Right ventricle myocardium inferior (tissue), 1 donor: ENCODE results near the gene PTCHD1. TPM values are rescaled to one million over a fixed set of nuclear protein-coding genes. Genes with fewer than 3 reads are reported as not detected.

Experiments
- ATAC-seq: fragments of 200-7000 bp; cut with Tn5 transposase; one replicate; pipeline ENCODE4 v1.9.1; 2020; ENCODE audit warnings: mild to moderate bottlenecking, moderate library complexity
- DNase-seq: peaks from one replicate; pipeline ENCODE4 v3.0.0; 2021; ENCODE audit errors: missing footprints
- intact Hi-C: fragments of 100-400 bp; cut with DNase I; formaldehyde crosslinking; loops from one replicate; pipeline ENCODE4 v1.11.0; 2022
- total RNA-seq: library from RNA; stranded (reverse); fragmentation: NEBNext Ultra II Directional; extraction: Animal tissue kit (Norgen Biotek cat#: 25700); gene quantifications from one replicate; pipeline ENCODE4 v1.2.1, GENCODE V29; 2021
- donor health status: DM: no; HTN: yes; CAD: no; lungs with severe emphysema.

The PTCHD1 gene
- total RNA-seq, 1 donor from 2014 or later: 0.05 TPM

DNA sequence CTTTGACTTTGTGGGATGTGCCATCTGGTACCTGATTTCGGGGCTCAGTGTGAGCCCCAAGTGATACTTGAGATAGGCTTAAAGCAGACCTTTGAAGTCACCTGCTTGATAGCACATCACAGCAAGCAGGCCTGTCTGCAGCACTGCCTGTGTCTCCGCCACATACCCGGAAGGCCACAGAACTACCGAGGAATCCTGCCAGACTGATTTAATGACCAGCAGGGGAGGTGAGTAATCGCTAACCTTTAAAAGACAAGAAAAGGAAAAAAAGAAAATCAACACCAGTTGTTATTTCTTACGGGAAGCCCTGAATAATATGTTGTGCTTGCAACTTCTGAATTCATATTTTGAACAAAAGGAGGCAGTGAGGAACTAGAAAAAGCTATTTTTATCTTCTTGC lies 6.8 kb downstream of the PTCHD1 start:
- DNase-seq (no peak), ATAC-seq (no peak)
- intact Hi-C loops: no loop called here

DNA sequence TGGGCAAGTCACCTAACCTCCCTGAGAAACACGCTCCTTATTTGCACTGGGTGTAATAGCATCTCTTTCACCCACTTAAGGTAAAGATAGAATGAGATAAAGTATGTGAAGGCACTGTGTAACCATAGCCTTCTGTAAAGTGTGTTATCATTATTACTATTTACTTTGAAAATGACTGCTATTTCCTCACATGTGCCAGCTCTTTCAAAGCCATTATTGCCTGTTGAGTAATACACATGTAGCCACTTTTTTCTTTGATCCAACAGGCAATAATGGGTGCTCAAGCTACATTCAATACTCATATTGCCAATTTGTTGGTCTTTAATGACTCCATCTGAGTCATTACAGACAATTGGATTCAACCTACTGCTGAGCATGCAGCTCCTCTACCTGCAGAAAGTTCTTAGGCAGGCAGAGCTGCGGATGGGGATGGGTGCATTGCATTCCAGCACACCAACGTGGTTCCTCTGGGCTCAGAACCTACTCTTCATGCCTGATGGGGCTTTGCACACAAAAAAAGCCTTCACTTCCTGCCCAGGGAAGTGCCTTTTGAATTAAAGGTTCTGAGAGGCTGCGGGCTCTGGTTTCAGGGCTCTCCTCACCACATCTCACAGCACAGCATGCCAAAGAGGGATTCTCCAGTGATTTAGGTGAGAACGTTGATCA lies 9.7 kb downstream of the PTCHD1 start:
- DNase-seq (no peak), ATAC-seq (no peak)
- intact Hi-C loops: no loop called here

DNA sequence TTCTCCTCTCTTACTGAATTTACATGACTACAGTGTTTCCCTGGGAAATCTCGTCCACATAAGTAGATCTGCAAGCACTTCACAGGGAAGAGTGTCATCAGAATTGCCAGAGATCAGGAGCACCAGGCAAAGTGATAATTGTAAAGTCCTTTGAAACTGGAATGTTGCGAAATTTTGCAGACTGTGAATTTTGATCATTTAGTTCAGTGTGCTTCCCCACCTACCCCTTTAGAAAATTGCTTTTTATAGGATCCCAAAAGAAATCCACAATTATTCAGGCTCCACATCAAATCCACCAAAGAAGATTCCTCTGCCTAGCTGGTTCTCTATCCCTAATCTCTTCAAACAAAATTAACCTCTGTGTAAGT lies 10.2 kb downstream of the PTCHD1 start:
- no peak for ATAC-seq
- intact Hi-C loops: no loop called here
- no peak for DNase-seq

DNA sequence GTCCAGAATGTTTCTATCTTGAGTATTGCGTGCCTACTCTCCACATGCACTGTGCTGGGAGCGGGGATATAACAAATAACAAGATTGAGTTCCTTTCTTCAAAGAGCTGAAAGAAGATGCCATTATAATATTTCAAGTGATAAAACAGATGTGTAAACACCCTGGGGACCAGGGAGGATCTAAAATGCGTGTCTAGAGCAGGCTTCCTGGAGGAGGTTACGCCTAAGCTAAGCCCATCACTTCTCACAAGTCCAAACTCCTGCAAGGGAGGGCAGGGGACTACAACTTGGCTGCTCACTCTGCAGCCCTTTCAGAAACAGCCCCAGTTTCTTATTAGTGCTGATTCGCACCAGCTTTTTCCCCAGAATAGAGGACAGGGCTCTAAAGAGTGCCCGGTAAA lies 21.5 kb downstream of the PTCHD1 start:
- ATAC-seq (no peak), DNase-seq (no peak)
- intact Hi-C loops: no loop called here

DNA sequence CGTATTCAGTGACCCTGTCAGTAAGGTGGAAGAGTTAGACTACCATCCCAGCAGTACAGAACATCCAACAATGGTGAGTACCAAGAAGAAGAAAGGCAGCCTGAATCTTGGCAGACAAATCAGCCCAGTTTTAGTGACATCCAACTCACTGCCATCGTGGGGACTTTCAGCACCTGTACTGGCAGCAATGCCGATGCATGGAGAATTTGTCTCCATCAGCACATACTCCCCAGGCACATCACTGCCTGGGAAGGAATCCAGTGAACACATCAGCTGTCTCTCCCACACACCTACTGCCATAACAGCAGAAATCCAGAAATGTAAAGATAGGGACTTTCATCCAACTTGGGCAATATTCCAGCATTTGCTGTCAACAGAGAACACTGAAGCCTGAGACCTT lies 29.8 kb downstream of the PTCHD1 start:
- no peak for DNase-seq
- intact Hi-C loops: no loop called here
- ATAC-seq: no peak

DNA sequence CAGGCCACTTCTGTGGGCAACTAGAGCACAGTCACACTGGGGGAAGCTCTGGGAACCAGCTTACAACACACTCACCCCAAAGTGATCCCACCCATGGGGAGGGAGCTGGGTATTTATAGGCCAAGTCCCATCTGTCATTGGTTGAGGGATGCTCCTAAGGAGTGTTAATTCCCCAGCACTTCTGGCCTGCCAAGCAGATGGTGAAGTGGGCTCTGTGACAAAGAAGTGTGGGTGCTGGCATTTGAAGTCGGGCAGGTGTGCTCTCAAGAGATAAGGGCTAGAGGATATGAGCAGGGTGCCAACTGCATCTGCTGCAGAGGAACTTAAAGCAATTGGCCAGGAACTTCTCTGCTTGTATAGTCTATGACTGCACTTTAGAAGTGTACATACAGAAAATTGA lies 30.9 kb downstream of the PTCHD1 start:
- intact Hi-C loops: no loop called here
- ATAC-seq (no peak), DNase-seq (no peak)

DNA sequence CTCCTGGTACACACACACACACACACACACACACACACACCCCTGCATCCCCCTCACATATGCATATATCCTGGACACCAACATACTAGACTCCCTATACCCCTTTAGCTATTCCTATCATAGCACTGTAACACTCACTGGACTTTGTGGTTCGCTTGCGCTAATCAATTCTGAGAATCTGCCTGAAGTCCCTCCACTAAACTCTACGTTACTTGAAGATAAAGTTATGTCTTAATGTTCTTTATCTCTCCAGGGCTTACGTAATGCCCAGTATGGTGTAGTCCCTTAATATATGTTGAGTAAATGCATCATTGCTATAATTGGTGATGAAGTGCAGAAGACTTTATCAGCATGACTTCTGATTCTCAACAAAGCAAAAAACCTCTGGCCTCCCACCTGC lies 32.3 kb downstream of the PTCHD1 start:
- intact Hi-C loops: no loop called here
- ATAC-seq (no peak), DNase-seq (no peak)

DNA sequence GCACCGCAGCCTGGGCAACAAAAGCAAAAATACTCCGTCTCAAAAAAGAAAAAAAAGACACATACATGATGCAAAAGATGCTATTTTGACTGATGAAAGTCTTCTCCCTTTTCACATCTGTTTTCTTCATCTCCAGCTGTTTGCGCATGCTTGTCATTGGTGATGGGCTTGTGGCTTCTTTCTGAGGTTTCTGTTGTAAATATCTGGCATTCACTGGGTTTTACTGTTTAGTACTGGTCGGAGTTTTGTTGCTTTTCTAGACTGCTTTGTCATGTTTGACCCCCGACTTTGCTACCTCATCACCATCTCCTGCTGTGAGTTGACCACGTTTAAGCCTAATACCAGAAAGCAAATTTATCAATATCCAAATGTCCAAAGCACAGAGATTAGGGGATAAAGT lies 34.4 kb downstream of the PTCHD1 start:
- DNase-seq: no peak
- no peak for ATAC-seq
- intact Hi-C loops: no loop called here

DNA sequence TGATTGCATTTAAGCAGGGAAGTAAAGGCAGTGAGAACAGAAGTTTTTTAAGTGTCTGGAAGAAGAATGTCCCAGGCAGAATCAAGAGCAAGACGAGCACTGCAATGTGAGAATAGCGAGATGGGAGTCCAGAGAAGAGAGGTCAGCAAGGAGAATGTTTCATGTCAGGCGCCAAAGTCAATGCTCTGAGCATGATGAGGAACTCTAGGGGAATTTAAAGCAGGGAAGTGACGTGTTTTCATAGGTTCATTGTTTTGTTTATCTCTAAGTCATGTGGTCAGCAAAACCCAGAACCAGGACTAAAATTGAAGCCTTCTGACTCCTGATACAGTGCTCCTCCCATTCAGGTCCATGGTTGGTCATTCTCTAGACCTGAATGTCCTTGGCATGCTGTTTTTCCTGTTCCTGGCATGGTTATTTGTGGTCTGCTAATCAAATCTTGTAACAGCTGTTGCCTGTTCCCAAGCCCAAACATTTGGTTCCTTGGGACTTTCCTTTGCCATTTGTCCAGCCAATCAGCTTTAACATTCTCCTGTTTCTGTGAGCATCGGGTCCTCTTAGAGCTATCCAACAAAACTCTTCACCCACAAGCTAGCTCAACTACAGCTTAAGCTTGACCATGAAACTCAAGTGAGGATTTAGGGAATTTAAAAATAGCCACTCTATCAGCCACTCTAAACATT lies 37.7 kb downstream of the PTCHD1 start:
- intact Hi-C loops: no loop called here
- DNase-seq (no peak), ATAC-seq (peak; percentile 91)

DNA sequence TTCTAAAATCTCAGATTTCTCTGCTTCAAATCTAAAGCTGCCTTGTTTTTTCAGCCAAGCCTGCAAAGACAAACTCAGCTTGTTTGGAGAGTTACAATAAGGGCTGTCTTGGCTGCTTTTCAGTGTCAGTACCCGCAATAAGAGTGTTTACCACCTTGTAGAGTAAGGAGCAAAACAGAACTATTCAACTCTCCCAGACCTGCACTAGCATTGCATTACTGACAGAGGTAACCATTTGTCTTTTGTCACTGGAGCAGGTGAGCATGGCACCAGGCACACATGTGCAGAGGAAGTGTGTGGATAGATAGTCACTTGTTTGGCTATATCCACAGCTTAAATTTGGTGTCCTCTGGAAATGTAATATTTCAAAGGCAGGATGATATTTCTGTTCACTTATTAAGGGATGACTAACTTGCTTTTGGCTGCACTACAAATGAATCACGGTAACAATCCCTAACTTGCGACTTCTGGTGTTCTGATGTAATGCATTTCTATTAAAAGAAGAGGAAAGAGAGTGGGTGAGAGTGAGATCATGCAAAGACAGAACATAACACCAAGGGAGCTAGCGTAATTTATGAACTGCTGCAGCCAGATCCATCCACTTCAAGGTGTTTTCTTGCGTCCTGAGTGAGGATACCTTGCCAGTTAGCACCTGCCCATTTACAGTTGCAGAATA lies 38.6 kb downstream of the PTCHD1 start:
- no peak for DNase-seq

DNA sequence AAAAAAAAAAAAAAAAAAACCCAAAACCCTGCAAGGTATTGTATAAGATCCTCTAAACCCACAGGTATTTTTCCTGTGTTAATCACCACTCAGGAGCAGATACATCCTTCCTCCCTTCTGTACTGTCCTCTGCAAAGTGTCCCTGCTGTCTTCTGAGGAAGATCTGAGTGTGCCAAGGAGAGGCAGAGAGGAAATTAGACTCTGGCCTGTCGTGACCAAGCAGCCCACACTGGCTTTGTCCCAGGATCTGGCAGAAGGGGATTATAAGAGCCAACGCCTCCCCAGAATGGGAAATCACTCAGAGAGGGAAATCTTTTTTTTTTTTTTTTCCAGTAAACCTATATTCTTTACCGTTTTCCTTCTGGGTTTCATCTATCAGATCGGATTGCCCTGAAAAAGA lies 39.6 kb downstream of the PTCHD1 start:
- ATAC-seq: no peak
- intact Hi-C loops: no loop called here

More for the DNA sequence above, 38.6 kb downstream of the PTCHD1 start:
- intact Hi-C loops: no loop called here
- peak; percentile 66 for ATAC-seq

DNA sequence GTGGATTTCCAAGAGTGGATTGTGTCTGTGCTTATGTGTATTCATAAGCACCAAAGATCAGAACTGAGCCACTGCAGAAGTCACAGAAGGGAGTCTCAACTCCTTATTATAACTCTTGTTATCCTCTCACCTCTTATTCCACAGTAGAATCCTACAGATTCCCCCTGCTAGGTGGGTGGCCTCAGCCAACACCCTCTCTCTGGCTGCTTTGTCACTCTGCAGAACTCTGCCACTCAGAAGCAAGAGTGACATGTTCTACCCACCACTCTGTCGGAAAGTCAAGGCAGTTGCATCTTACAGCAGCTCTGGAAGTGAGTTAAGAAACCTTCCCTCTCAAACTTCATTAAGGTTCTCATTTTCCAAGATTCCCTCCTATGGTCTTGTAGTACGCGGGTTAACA lies 41.9 kb downstream of the PTCHD1 start:
- DNase-seq (no peak), ATAC-seq (no peak)
- intact Hi-C loops: no loop called here

More for the DNA sequence above, 39.6 kb downstream of the PTCHD1 start:
- DNase-seq: no peak

DNA sequence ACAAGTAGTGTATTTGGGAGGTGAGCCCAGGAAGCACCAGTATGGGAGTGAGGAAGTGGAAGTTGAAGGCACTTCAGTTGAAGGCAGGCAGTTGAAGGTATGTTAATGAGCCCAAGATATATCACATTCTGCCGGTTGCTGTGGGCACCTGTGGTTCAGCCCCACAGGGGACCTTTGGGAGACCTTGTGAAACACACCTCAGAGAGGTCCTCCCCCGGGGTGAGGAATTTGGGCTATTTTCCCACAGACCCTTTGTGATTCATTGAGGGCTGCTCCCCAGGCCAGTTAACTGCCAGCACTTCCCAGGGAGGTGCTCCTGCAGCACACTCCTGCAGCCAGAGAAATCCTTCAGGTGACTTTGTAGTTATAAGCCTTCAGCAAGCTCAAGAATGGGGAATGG lies 45.9 kb downstream of the PTCHD1 start:
- no peak for DNase-seq
- ATAC-seq: no peak
- intact Hi-C loops: no loop called here

DNA sequence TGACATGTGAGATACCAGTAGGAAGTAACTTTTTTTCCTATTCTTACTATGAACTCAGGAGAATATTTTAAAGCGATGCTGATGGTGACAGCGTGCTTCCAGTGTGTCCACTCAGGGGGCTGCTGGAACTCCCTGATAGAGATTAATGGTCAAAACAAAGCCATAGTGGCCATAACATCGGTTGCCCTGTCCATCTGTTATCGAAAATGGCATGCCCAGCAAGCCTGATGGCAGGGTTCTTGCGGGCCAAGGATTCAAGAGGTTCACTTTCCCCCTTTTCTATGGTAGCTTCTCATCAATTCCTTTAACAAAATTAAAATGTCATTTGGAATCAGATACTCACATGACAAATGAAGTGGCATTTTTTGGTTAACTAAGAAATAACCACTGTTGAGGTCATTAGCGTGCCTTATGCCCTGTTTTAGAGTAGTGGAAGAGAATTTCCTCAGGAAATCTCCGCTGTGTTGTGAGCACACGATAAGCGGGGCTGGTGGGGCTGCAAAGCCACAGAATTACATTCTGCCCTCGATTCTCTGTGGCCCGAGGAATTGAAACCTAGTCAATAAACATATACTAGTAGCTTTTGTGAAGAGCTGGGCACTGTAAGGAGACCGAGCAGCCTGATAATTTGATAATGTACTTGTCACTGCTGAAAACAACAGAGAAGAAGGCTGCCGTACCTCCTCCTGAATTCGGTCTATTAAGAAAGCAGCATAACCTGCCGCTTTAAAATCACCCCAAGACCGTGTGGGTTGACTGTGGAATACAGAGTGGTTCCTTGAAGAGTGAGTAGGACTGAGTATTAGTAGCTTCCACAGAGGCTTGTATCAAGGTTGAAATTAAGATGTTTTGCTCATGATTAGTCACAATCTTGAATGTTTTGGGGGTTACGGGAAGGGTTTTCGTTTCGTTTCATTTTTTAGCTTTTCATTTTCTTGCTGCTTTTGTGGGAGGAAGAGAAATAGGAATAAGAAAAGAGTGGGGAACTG lies 46.7 kb downstream of the PTCHD1 start:
- ATAC-seq (no peak), DNase-seq (no peak)
- intact Hi-C loops: no loop called here

DNA sequence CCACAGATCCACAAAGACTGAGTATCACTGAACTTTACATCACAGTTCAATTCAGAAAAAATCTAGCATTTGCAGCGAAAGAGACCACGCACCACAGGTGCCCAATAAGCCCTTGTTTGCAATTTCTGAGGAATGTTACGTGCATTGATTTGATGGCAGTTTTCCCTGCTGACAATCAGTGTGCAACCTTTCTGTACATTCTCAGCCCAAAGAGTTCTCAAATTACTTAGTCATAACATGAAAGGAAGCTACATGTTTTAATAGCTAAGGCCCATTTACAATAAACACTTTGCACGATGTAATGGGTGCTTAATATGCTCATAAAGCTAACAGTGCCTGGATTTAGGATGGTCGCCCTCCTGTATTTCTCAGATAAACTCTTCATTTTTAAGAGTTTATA lies 47.9 kb downstream of the PTCHD1 start:
- intact Hi-C loops: no loop called here
- ATAC-seq: no peak
- DNase-seq: no peak

DNA sequence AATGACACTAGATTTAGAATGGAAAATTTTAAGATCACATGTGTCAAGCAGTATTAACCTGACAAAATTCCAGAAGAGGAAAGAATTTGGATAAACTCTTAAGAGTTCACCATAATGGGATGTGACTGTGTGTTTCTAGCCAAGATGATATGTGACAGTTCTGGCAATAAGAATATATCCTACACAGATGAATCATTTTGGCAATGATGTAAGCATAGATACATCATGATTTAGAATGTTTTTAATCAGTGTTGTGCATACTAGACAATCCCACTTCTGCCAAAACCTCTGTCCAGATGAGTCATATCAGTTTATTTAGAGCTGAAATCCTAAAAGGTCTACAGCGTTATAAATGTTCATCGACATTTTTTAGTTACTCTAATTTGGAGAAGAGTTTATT lies 48.8 kb downstream of the PTCHD1 start:
- ATAC-seq (no peak), DNase-seq (no peak)
- intact Hi-C loops: no loop called here

DNA sequence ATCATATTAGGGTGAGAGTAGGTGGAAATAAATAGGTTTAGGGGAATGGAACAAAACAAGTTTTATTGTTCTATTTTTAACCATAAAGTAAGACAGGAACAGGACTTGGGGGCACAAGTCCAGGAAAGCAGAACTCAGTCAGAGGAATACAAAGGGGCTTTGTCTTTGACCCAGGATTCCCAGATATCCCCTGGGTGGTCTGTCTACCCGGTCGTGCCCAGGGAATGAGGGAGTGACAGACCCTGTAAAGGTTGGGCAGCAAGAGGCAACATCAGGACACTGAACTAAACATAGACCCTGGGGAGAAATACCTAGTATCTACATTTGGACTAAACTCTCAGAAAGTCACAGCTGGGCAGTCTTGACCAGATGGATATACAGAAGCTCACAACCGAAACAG lies 50.6 kb downstream of the PTCHD1 start:
- DNase-seq: no peak
- intact Hi-C loops: no loop called here
- ATAC-seq: no peak

DNA sequence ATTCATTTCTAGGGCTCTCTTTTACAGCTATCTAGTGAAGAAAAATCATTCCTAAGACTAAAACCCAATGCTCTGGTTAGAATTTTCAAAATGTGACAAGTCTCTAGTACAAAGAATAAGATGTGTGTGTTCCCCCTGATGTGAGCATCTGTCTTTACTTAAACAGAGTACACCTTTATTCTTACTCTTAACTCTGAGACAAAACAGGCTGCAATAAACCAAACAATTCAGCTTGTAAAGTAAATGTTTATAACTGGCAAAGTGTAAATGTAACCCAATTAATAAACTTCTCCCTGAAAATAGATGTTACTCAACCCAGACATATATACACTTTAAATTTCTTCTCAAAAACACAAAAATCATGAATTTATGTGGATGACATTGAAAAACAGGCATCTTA lies 51.6 kb downstream of the PTCHD1 start:
- DNase-seq (no peak), ATAC-seq (no peak)
- intact Hi-C loops: no loop called here

DNA sequence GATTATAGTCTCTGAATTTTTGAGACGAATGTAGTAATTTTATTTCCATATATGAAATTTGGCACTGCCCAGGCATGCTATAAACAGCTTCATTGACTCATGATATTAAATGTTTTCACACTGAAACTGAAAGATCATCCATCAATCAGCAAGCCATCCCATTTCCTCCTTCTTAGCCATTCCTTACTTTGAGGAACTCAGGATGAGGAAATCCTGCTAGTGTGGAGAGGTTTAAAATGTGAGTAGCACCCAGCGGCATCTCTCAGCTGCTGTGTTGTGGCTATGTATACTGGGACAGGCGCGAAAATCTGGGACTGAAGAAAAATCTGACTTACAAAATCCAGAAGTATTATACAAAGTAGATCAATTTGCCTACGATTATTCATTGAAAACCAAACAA lies 52.1 kb downstream of the PTCHD1 start:
- intact Hi-C loops: no loop called here
- no peak for ATAC-seq
- no peak for DNase-seq
